LNCAP (cell line): ENCODE data around the gene CLPTM1.

Source experiments
- TF ChIP-seq, protein P1 (sequence below): fragments of 450-650 bp; IDR thresholded peaks from 2 replicates; pipeline ENCODE4 v1.5.1; 2017; ENCODE audit warnings: mild to moderate bottlenecking

CLPTM1 gene

DNA sequence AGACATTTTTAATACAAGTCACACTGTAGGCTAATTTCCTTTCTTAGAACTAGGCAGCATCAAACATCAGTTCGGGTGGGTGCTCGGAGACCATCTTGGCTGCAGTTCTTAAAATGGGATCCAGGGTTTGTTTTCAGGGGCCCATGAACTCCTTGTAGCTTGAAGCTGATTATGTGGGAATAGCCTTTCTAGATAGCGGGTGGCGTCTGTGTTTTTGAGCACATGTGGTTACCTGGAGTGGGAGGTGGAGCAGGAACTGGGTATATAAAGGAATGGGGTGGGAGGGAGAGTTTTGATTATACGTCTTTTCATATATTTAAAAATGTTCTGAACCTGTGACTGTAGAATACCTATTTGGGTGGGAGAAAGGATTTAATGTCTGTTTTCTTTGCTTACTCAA, 12.9 kb downstream of the CLPTM1 start:
- TF ChIP-seq, protein P1, sequence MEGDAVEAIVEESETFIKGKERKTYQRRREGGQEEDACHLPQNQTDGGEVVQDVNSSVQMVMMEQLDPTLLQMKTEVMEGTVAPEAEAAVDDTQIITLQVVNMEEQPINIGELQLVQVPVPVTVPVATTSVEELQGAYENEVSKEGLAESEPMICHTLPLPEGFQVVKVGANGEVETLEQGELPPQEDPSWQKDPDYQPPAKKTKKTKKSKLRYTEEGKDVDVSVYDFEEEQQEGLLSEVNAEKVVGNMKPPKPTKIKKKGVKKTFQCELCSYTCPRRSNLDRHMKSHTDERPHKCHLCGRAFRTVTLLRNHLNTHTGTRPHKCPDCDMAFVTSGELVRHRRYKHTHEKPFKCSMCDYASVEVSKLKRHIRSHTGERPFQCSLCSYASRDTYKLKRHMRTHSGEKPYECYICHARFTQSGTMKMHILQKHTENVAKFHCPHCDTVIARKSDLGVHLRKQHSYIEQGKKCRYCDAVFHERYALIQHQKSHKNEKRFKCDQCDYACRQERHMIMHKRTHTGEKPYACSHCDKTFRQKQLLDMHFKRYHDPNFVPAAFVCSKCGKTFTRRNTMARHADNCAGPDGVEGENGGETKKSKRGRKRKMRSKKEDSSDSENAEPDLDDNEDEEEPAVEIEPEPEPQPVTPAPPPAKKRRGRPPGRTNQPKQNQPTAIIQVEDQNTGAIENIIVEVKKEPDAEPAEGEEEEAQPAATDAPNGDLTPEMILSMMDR = no peak

- TF ChIP-seq, protein P1 = no peak
Measured at GRCh38 chr19:44968670-44969069, 13.5 kb downstream of the CLPTM1 start.

- TF ChIP-seq, protein P1 = no peak
Measured at GRCh38 chr19:44969437-44969836, 14.3 kb downstream of the CLPTM1 start.

DNA sequence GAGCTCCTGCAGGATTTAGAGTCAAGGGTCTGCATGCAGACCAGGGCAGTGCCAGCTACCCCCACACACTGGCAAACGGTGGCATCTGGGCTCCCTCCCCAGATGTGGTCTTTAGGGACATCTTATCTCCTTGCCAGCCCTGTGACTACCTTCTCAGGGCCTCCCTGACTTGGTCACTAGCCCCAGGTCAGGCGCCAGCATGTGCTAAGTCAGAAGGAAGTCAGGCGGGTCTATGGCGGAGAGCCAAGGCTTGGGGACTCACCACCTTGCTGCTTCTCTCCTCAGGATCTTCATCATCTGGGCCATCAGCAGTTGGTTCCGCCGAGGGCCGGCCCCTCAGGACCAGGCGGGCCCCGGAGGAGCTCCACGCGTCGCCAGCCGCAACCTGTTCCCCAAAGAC, 17.6 kb downstream of the CLPTM1 start:
- TF ChIP-seq, protein P1 = no peak

- TF ChIP-seq, protein P1 = no peak
Measured at GRCh38 chr19:44973982-44974735, 19.0 kb downstream of the CLPTM1 start.

DNA sequence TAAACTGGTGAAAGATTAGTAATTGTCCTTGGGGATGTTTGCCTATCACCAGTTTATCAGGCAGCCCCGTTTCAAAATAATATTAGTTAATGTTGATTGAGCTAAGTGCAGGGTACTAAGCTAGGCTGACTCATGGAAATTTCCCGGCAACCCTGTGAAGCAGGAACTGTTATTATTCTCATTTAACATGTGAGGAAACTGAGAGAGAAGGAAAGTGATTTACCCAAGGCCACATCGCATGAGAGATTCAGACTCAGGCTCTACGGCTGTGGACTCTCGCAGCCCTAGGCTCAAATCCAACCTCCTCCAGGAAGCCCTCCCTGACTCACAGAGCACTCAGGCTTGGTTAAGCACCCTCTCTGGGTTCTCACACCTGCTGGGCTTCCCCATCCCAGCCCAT, 19.7 kb downstream of the CLPTM1 start:
- TF ChIP-seq, protein P1 = no peak

DNA sequence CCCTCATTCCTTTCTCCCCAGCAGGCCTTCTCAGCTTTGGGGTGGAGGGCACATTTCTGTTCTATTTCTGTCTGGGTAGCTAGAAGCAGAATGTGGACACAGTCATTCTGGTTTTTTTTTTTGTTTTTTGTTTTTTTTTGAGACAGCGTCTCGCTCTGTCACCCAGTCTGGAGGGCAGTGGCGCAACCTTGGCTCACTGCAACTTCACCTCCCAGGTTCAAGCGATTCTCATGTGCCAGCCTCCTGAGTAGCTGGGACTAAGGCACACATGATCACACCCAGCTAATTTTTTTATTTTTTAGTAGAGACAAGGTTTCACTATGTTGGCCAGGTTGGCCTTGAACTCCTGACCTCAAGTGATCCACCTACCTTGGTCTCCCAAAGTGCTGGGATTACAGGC, 20.3 kb downstream of the CLPTM1 start:
- TF ChIP-seq, protein P1 = no peak

DNA sequence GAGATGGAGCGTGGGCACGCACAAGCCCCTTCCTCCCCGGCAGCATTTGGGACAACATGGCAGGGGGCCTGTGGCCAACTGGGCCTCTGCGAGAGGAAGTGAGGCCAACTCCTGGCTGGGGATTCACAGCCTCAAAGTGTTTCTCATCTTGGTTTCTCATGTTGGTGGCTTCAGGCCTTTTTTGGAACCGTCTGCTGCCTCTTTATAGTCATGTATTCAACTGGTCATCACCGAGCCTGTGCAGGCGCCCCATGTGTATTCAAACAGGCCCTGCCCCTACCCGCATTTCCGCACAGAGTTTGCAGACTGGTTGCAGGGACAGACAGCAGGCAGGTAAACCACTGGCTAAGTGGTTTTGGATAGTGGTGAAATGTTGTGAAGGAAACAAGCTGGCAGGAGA, 28.8 kb downstream of the CLPTM1 start:
- TF ChIP-seq, protein P1 = no peak
